H9 (cell line): ENCODE results near the gene SLC30A7. TPM values are rescaled to one million over a fixed set of nuclear protein-coding genes. Genes with fewer than 3 reads are reported as not detected.

Experiments
- DNase-seq: peaks from one replicate; pipeline ENCODE4 v3.0.0-alpha.2; 2017
- H2AFZ ChIP-seq: one replicate; pipeline ENCODE4 v1.6.1; 2013; ENCODE audit warnings: mild to moderate bottlenecking, low read length, control low read depth, moderate library complexity
- H2AK5ac ChIP-seq: 2 replicates; pipeline ENCODE4 v1.6.1; 2013; ENCODE audit warnings: low read length, control low read depth, mixed read lengths; ENCODE audit not compliant: insufficient read length
- H2BK120ac ChIP-seq: one replicate; pipeline ENCODE4 v1.6.1; 2013; ENCODE audit warnings: low read depth, mild to moderate bottlenecking, low read length, control low read depth, inconsistent platforms; ENCODE audit not compliant: poor library complexity, severe bottlenecking
- H2BK12ac ChIP-seq: 2 replicates; pipeline ENCODE4 v1.6.1; 2013; ENCODE audit warnings: low read length, control low read depth, mixed read lengths, low read depth; ENCODE audit not compliant: insufficient read length
- H2BK15ac ChIP-seq: 2 replicates; pipeline ENCODE4 v1.6.1; 2013; ENCODE audit warnings: low read depth, low read length, control low read depth
- H2BK20ac ChIP-seq: one replicate; pipeline ENCODE4 v1.6.1; 2013; ENCODE audit warnings: low read depth, mild to moderate bottlenecking, low read length, control low read depth, inconsistent platforms; ENCODE audit not compliant: poor library complexity, severe bottlenecking
- H2BK5ac ChIP-seq: 2 replicates; pipeline ENCODE4 v1.6.1; 2013; ENCODE audit warnings: low read length, control low read depth, mixed read lengths; ENCODE audit not compliant: insufficient read length
- H3K14ac ChIP-seq: 2 replicates; pipeline ENCODE4 v1.6.1; 2013; ENCODE audit warnings: low read length, control low read depth; ENCODE audit not compliant: insufficient read depth
- H3K18ac ChIP-seq: 2 replicates; pipeline ENCODE4 v1.6.1; 2013; ENCODE audit warnings: low read depth, mild to moderate bottlenecking, mixed read lengths, low read length, control low read depth; ENCODE audit not compliant: insufficient read length
- H3K23ac ChIP-seq: 2 replicates; pipeline ENCODE4 v1.6.1; 2013; ENCODE audit warnings: low read length, control low read depth, mixed read lengths, low read depth; ENCODE audit not compliant: insufficient read length
- H3K23me2 ChIP-seq: 2 replicates; pipeline ENCODE4 v1.6.1; 2013; ENCODE audit warnings: low read depth, mild to moderate bottlenecking, mixed read lengths, low read length, control low read depth; ENCODE audit not compliant: insufficient read length, poor library complexity, severe bottlenecking
- H3K27ac ChIP-seq: 2 replicates; pipeline ENCODE4 v1.5.1; 2013; ENCODE audit warnings: low read length, control low read depth, mixed read lengths, low read depth; ENCODE audit not compliant: insufficient read length
- H3K27me3 ChIP-seq: 2 replicates; pipeline ENCODE4 v1.6.1; 2013; ENCODE audit warnings: low read length, control low read depth, inconsistent platforms; ENCODE audit not compliant: insufficient read depth
- H3K4ac ChIP-seq: 2 replicates; pipeline ENCODE4 v1.6.1; 2013; ENCODE audit warnings: low read depth, mild to moderate bottlenecking, control low read depth, inconsistent platforms, low read length, moderate library complexity
- H3K4me1 ChIP-seq: 2 replicates; pipeline ENCODE4 v1.6.1; 2013; ENCODE audit warnings: low read length, control low read depth, inconsistent platforms; ENCODE audit not compliant: insufficient read depth
- H3K4me2 ChIP-seq: 2 replicates; pipeline ENCODE4 v1.6.1; 2013; ENCODE audit warnings: low read length, control low read depth, mixed read lengths; ENCODE audit not compliant: insufficient read length, insufficient read depth
- H3K56ac ChIP-seq: 2 replicates; pipeline ENCODE4 v1.6.1; 2013; ENCODE audit warnings: low read depth, mild to moderate bottlenecking, mixed read lengths, low read length, control low read depth; ENCODE audit not compliant: insufficient read length
- H3K79me1 ChIP-seq: 2 replicates; pipeline ENCODE4 v1.6.1; 2013; ENCODE audit warnings: low read depth, mild to moderate bottlenecking, moderate library complexity, low read length, control low read depth, inconsistent platforms; ENCODE audit not compliant: insufficient read depth, poor library complexity, severe bottlenecking
- H3K79me2 ChIP-seq: 2 replicates; pipeline ENCODE4 v1.6.1; 2013; ENCODE audit warnings: low read length, control low read depth, inconsistent platforms; ENCODE audit not compliant: insufficient read depth
- H3K9ac ChIP-seq: 2 replicates; pipeline ENCODE4 v1.6.1; 2013; ENCODE audit warnings: low read length, control low read depth, mixed read lengths; ENCODE audit not compliant: insufficient read length; ENCODE audit errors: extremely low read depth
- H3K9me3 ChIP-seq: one replicate; pipeline ENCODE4 v1.6.1; 2013; ENCODE audit warnings: low read depth, low read length, inconsistent platforms; ENCODE audit not compliant: control insufficient read depth
- H3T11ph ChIP-seq: one replicate; pipeline ENCODE4 v1.6.1; 2013; ENCODE audit warnings: mild to moderate bottlenecking, low read length, control low read depth, inconsistent platforms
- H4K20me1 ChIP-seq: one replicate; pipeline ENCODE4 v1.6.1; 2013; ENCODE audit not compliant: control insufficient read depth, insufficient read length, insufficient read depth
- H4K5ac ChIP-seq: 2 replicates; pipeline ENCODE4 v1.6.1; 2013; ENCODE audit warnings: low read depth, mild to moderate bottlenecking, mixed read lengths, low read length, control low read depth; ENCODE audit not compliant: insufficient read length
- H4K8ac ChIP-seq: replicated peaks from 2 replicates; pipeline ENCODE4 v1.6.1; 2013; ENCODE audit warnings: low read length, control low read depth, mixed read lengths, low read depth; ENCODE audit not compliant: insufficient read length
- H4K91ac ChIP-seq: 2 replicates; pipeline ENCODE4 v1.6.1; 2013; ENCODE audit warnings: low read depth, mild to moderate bottlenecking, moderate library complexity, mixed read lengths, low read length, control low read depth; ENCODE audit not compliant: insufficient read length
- H3K27ac Mint-ChIP-seq, 3 experiments: 2 replicates in 2 of 3; 3 replicates in 1 of 3; pipeline ENCODE4 v1.8.0; 2020 to 2021; ENCODE audit warnings: mixed read lengths in 3 of 3, mild to moderate bottlenecking in 1 of 3, moderate library complexity in 1 of 3
- H3K27me3 Mint-ChIP-seq: 2 replicates; pipeline ENCODE4 v1.8.0; 2021; ENCODE audit warnings: low read depth, mild to moderate bottlenecking, moderate library complexity, mixed read lengths
- H3K36me3 Mint-ChIP-seq, 3 experiments: 2 replicates in 2 of 3; 3 replicates in 1 of 3; pipeline ENCODE4 v1.8.0; 2020 to 2021; ENCODE audit warnings: low read depth in 3 of 3, mixed read lengths in 3 of 3; ENCODE audit not compliant: insufficient read depth in 1 of 3
- H3K4me1 Mint-ChIP-seq, 2 experiments: 2 replicates each; pipeline ENCODE4 v1.8.0; 2020; ENCODE audit warnings: mixed read lengths in 2 of 2
- H3K4me3 Mint-ChIP-seq, 2 experiments: 2 replicates in 1 of 2; 3 replicates in 1 of 2; pipeline ENCODE4 v1.8.0; 2020 to 2021; ENCODE audit warnings: mild to moderate bottlenecking in 2 of 2, mixed read lengths in 2 of 2, moderate library complexity in 1 of 2
- H3K9me3 Mint-ChIP-seq, 2 experiments: 2 replicates in 1 of 2; 3 replicates in 1 of 2; pipeline ENCODE4 v1.8.0; 2020; ENCODE audit warnings: mild to moderate bottlenecking in 2 of 2, mixed read lengths in 2 of 2, moderate library complexity in 1 of 2
- CTCF ChIP-seq: fragments of 200-600 bp; sonication (generic); conservative IDR thresholded peaks from 3 replicates; pipeline ENCODE4 v1.8.0; 2021; ENCODE audit warnings: antibody characterized with exemption, mild to moderate bottlenecking
- WGBS: extraction: QIAGEN DNeasy Blood & Tissue Kit; methylation state at CpG from one replicate; pipeline ENCODE4 v1.1.7; 2013; ENCODE audit warnings: missing lambda C conversion rate, low lambda C conversion rate, mixed read lengths; ENCODE audit not compliant: insufficient read length; ENCODE audit errors: extremely low coverage; 5-methylcytosine and 5-hydroxymethylcytosine counted together
- total RNA-seq: library from RNA; stranded (reverse); gene quantifications from 2 replicates; pipeline ENCODE4 v1.2.1, GENCODE V29; 2021

The SLC30A7 gene
- total RNA-seq, 1 experiment from 2014 or later, result 25.6 TPM

- Mint-ChIP-seq H3K9me3 (no peaks in the 10 kb centered on the region), H3K27ac (no peak overlapping the region), H3K4me1 (no peaks in the 10 kb centered on the region; a peak in 1 of 4 replicates), H3K4me3 (no peak overlapping the region), H3K27me3 (no peaks in the 10 kb centered on the region), H3K36me3 (peaks cover 9 to 16% (median 13%) of the 10 kb centered on the region in 3 experiments; a peak in 6 of 7 replicates)
- no peak overlapping the region for H3K18ac ChIP-seq
- H2AFZ ChIP-seq, result no peak overlapping the region
- no peak overlapping the region for H3K27ac ChIP-seq
- H2BK15ac ChIP-seq, result no peak overlapping the region
- no peaks in the 10 kb centered on the region for H3K23me2 ChIP-seq
- DNase-seq, result no peak
- no peak for TF ChIP-seq CTCF
- no peak overlapping the region for H2AK5ac ChIP-seq
- no peak overlapping the region for H4K91ac ChIP-seq
- no peak overlapping the region for H3K23ac ChIP-seq
- no peak overlapping the region for H4K5ac ChIP-seq
- no peaks in the 10 kb centered on the region for H3K79me2 ChIP-seq
- H4K20me1 ChIP-seq, result no peaks in the 10 kb centered on the region
- no peak overlapping the region for H4K8ac ChIP-seq
- no peak overlapping the region for H3K4ac ChIP-seq
- H3K56ac ChIP-seq, result no peak overlapping the region
- no peaks in the 10 kb centered on the region for H3K9me3 ChIP-seq
- H3K79me1 ChIP-seq, result no peaks in the 10 kb centered on the region
- no peak overlapping the region for H2BK120ac ChIP-seq
- H3K27me3 ChIP-seq, result no peaks in the 10 kb centered on the region
- H2BK20ac ChIP-seq, result no peak overlapping the region
- H3K14ac ChIP-seq, result no peak overlapping the region
- no peak overlapping the region for H3K4me2 ChIP-seq
- no peaks in the 10 kb centered on the region for H3K4me1 ChIP-seq
- H3K9ac ChIP-seq, result no peak overlapping the region
- WGBS, result no CpG with 5 or more reads among the region's 2 CpGs
- H2BK12ac ChIP-seq, result no peak overlapping the region
- H3T11ph ChIP-seq, result no peak overlapping the region
- no peak overlapping the region for H2BK5ac ChIP-seq
Measured at GRCh38 chr1:100989306-100990077, 93.6 kb downstream of the SLC30A7 start.
